Peyer's patch (tissue), 4 donors: ENCODE measurements around the gene ITPR1. TPM values are rescaled to one million over a fixed set of nuclear protein-coding genes. Genes with fewer than 3 reads are reported as not detected.
"Not testable (repeated sequence)": the region's sequence is repeated elsewhere in the genome, so short reads cannot be mapped to it uniquely, and the experiment has no call there.

Experiments
- DNase-seq, 3 donors: peaks; one replicate each; pipeline ENCODE4 v3.0.0-alpha.2; 2017 to 2019
- H3K27ac ChIP-seq, 4 donors: fragments of 200-600 bp; sonication (generic); one replicate each; pipeline ENCODE4 v1.5.1; 2016 to 2019
- H3K27me3 ChIP-seq, 2 donors: fragments of 200-600 bp; sonication (generic); one replicate each; pipeline ENCODE4 v1.5.1; 2019
- H3K36me3 ChIP-seq, 3 donors: fragments of 200-600 bp; sonication (generic); one replicate each; pipeline ENCODE4 v1.5.1; 2016 to 2019
- H3K4me1 ChIP-seq, 4 donors: fragments of 200-600 bp; sonication (generic); one replicate each; pipeline ENCODE4 v1.5.1; 2016 to 2019
- H3K4me3 ChIP-seq, 4 donors: fragments of 200-600 bp; sonication (generic); 1 replicate in 3 of 4; 2 replicates in 1 of 4; pipeline ENCODE4 v1.5.1; 2016 to 2019; ENCODE audit warnings: mild to moderate bottlenecking in 1 of 4
- H3K9me3 ChIP-seq, 4 donors: fragments of 200-600 bp; sonication (generic); one replicate each; pipeline ENCODE4 v1.5.1; 2016 to 2019; ENCODE audit warnings: mild to moderate bottlenecking in 1 of 4
- CTCF ChIP-seq, 6 experiments: fragments of 450-650 bp in 4 of 6; fragments of 200-600 bp in 2 of 6; sonication (generic) in 1 of 6; IDR thresholded peaks; one replicate each; pipeline ENCODE4 v1.5.1; 2017 to 2019; ENCODE audit warnings: antibody characterized with exemption in 6 of 6, mild to moderate bottlenecking in 3 of 6, moderate library complexity in 1 of 6
- POLR2A ChIP-seq, 2 donors: fragments of 450-650 bp; IDR thresholded peaks; one replicate each; pipeline ENCODE4 v1.5.1; 2017; ENCODE audit warnings: antibody characterized with exemption in 2 of 2, mild to moderate bottlenecking in 2 of 2, moderate library complexity in 2 of 2
- total RNA-seq, 4 donors: library from RNA; depleted of rRNA; stranded (reverse); fragments of >200 nt; gene quantifications; one replicate each; pipeline ENCODE4 v1.1.0, GENCODE V29; 2016

ITPR1 gene
- total RNA-seq, 4 donors from 2014 or later = 13.3 to 142 (median 22.7) TPM

- TF ChIP-seq POLR2A (IDR thresholded peaks at IDR 0.05) (no peak), CTCF (IDR thresholded peaks at IDR 0.05) (no peak)
- Histone ChIP-seq H3K27ac (no peak overlapping the region), H3K4me3 (no peak overlapping the region), H3K27me3 (no peaks in the 10 kb centered on the region), H3K4me1 (no peaks in the 10 kb centered on the region), H3K36me3 (no peaks in the 10 kb centered on the region), H3K9me3 (no peaks in the 10 kb centered on the region)
- DNase-seq = no peak
Measured at GRCh38 chr3:4597208-4597985, 104.2 kb downstream of the ITPR1 start.

- not testable (repeated sequence) for H3K27me3 ChIP-seq, H3K36me3 ChIP-seq, DNase-seq, H3K27ac ChIP-seq, H3K9me3 ChIP-seq, H3K4me1 ChIP-seq, H3K4me3 ChIP-seq
Measured at GRCh38 chr3:4598232-4598631, 105.1 kb downstream of the ITPR1 start.

GRCh38 chr3:4599612-4600011 lies 106.5 kb downstream of the ITPR1 start:
- Histone ChIP-seq H3K4me3 (no peak overlapping the region), H3K27ac (no peak overlapping the region), H3K27me3 (no peaks in the 10 kb centered on the region), H3K4me1 (no peaks in the 10 kb centered on the region), H3K9me3 (no peaks in the 10 kb centered on the region), H3K36me3 (no peaks in the 10 kb centered on the region)
- no peak for DNase-seq
- TF ChIP-seq POLR2A (IDR thresholded peaks at IDR 0.05) = no peak
- TF ChIP-seq CTCF (IDR thresholded peaks at IDR 0.05) = no peak

GRCh38 chr3:4600493-4600892 lies 107.3 kb downstream of the ITPR1 start:
- Histone ChIP-seq H3K4me3 (no peak overlapping the region), H3K9me3 (no peaks in the 10 kb centered on the region), H3K27me3 (no peaks in the 10 kb centered on the region), H3K36me3 (no peaks in the 10 kb centered on the region), H3K27ac (no peak overlapping the region), H3K4me1 (no peaks in the 10 kb centered on the region)
- TF ChIP-seq POLR2A (IDR thresholded peaks at IDR 0.05) = no peak
- TF ChIP-seq CTCF (IDR thresholded peaks at IDR 0.05) = no peak
- DNase-seq = no peak

- H3K4me3 ChIP-seq = no peak overlapping the region
- no peak for DNase-seq
- H3K36me3 ChIP-seq = no peaks in the 10 kb centered on the region
- no peak for TF ChIP-seq POLR2A (IDR thresholded peaks at IDR 0.05)
- no peak for TF ChIP-seq CTCF (IDR thresholded peaks at IDR 0.05)
- no peaks in the 10 kb centered on the region for H3K4me1 ChIP-seq
- H3K9me3 ChIP-seq = no peaks in the 10 kb centered on the region
- H3K27ac ChIP-seq = no peak overlapping the region
- H3K27me3 ChIP-seq = no peaks in the 10 kb centered on the region
Measured at GRCh38 chr3:4601892-4602291, 108.7 kb downstream of the ITPR1 start.

- Histone ChIP-seq H3K4me3 (no peak overlapping the region), H3K27ac (no peak overlapping the region), H3K36me3 (no peaks in the 10 kb centered on the region), H3K27me3 (no peaks in the 10 kb centered on the region), H3K4me1 (no peaks in the 10 kb centered on the region), H3K9me3 (no peaks in the 10 kb centered on the region)
- DNase-seq = no peak
- TF ChIP-seq CTCF (IDR thresholded peaks at IDR 0.05) (no peak), POLR2A (IDR thresholded peaks at IDR 0.05) (no peak)
Measured at GRCh38 chr3:4604693-4605092, 111.5 kb downstream of the ITPR1 start.
